ENCODE data around the gene GPR37L1.
"Not testable (repeated sequence)": the region's sequence is repeated elsewhere in the genome, so short reads cannot be mapped to it uniquely, and the experiment has no call there.

The GPR37L1 gene

DNA sequence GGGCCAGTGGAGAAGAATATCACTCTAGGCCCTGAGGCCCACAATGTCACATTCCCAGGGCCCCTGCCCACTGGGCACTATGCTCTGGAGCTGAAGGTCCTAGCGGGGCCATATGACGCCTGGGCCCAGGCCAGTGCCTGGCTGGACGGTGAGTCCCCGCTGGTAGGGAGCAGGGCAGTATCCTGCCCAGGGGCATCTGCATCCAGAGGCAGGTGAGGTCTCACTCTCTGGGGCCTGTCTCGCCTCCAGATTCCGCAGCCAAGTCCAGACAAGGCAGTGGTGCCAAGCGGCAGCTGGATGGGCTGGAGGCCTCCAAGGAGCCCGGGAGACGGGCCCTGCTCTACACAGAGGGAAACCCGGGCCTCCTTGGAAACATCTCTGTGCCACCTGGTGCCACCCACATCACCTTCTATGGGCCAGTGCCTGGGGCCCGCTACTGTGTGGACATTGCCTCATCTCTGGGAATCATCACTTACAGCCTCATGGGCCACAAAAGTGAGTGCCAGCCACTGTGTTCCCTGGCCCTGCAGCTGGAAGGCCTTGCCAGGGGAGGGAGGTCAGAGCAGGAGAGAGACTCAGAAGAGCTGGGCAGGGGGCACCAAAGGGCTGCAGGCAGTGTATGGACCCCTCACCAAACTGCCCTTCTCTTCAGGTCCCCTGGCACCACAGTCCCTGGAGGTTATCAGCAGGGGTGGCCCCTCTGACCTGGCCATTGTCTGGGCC is 48.7 kb downstream of the GPR37L1 start:
- no peak for DNase-seq (ENCODE audit: low read depth)

DNA sequence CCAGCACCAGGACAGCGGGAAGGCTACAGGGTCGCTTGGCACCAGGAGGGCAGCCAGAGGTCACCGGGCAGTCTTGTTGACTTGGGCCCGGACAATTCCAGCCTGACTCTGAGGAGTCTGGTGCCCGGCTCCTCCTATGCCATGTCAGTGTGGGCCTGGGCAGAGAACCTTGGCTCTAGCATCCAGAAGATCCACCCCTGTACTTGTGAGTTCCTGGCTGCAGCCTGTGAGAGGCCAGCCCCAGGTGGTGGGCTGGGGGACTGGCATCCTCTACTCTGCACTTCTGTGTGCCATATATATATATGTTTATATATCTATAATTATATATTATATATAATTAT is 49.3 kb downstream of the GPR37L1 start:
- DNase-seq (ENCODE audit: low read depth): no peak

DNA sequence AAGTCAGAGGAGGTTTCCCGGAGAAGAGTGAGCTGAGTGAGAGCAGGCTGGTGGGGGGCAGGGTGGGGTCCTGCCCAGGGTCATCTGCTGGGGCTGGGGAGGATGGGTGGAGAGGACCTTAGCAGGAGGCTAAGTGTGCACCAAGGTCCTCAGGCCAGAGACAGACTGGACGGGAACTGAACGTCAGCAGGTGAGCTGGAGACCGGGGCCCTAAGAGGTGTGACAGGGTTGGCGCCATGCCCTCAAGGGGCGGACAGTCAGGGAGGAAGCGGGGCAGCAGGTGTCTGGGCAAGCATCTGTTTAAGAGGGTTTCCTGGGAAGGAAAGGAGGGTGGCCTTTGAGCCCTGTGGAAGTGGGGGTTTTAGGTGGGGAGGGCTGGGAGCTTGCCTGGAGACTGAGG is 51.3 kb downstream of the GPR37L1 start:
- no peak for DNase-seq (ENCODE audit: low read depth)

DNA sequence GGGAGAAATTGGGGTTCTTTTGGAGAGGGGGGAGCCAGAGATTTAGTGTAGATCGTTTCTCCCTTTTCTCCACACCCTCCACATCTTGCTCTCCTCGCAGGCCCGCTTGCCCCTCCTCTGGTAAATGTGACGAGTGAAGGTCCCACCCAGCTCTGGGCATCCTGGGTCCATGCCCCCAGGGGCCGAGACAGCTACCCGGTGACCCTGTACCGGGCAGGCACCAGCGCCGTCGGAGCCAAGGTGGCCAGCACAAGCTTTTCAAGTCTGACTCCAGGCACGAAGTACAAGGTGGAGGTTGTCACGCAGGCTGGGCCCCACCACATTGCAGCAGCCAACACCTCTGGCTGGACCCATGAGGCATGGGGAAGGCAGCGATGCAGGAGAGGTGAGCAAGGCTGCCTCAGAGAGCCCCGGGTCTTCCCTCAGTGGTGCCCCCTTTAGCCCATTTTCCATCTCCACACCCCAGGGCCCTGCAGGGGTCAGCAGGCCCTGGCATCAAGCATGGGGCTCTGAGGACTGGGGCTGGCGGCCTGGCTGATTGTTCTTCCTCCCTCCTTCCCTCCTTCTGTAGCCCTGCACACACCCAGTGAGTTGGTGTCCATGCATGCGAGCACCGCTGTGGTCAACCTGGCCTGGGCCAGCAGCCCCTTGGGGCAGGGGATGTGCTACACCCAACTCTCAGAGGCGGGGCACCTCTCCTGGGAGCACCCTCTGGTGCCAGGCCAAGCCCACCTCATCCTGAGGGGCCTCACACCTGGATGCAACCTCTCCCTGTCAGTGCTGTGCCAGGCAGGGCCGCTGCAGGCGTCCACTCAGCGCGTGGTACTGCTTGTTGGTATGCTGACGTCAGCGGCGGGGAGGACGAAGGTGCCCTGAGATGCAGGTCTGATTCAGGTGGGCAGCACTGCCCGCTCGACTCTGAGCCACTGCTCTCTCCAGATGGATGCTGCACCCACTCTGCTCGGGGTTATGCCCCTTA is 54.5 kb downstream of the GPR37L1 start:
- DNase-seq (ENCODE audit: low read depth): no peak

DNA sequence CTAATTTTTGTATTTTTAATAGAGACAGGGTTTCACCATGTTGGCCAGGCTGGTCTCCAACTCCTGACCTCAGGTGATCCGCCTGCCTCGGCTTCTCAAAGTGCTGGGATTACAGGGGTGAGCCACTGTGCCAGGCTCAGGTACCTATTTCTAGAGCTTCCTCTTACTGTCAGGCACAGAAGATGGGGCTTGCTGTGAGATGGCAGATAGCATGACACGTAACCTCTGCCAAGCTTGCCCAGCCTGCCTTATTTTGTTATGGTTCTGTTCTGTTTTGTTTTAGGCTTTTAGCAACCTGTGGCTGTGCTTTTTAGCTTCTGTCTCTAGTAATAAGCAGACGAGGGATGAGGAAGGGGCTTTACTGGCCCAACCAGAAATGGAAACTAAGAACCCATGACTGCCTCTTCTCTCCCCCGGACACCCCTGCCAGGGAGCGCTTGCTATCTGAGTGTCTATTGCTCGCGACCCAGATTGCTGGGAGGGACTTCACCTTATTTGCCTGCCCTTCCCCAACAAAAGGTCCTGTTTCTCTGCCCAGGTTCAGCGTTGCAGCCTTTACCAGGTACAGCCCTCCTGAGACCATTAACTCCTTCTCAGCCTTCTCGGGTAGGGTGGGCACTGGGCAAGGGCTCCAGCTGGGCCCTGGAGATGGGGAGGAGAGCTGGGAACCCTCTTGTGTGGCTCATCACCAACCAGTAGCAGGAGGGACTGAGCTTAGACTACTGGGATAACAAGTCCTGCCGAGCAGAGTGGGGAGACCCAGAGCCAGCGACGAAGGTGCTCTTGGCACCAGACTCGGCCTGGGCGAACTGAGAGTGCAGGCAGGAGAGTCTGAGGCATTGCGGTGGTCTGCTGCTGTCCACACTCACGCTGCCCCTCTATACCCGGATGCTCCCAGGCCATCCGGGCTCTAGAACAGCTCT is 57.4 kb downstream of the GPR37L1 start:
- no peak for DNase-seq (ENCODE audit: low read depth)

DNA sequence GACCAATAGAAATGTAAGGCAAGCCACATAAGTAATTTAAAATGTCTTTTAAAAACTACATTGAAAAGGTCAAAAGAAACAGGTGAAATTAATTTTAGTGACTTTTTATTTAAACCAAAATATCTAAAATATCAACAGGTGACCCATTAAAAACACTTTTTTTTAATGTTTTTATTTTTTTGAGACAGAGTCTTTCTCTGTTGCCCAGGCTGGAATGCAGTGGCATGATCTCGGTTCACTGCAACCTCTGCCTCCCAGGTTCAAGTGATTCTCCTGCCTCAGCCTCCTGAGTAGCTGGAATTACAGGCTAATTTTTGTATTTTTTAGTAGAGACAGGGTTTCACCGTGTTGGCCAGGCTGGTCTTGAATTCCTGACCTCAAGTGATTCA is 58.0 kb downstream of the GPR37L1 start:
- DNase-seq (ENCODE audit: low read depth): not testable (repeated sequence)

DNA sequence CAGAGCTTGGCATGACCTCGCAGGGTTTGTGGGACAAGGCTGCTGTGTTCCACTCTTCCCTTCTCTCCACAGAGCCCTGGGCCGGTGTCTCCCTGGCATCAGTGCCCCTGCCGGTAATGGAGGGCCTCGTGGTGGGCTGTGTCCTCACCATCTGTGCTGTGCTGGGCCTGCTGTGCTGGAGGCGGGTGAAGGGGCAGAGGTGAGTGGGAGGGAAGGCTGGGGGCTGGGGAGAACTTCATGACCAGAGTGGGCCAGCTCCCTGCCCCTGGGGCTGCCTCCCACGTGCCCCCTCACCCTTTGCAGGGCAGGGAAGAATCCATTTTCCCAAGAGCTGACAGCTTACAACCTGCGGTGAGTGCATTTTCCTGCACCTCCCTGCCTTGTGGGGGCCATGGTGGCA is 58.9 kb downstream of the GPR37L1 start:
- DNase-seq (ENCODE audit: low read depth): no peak

DNA sequence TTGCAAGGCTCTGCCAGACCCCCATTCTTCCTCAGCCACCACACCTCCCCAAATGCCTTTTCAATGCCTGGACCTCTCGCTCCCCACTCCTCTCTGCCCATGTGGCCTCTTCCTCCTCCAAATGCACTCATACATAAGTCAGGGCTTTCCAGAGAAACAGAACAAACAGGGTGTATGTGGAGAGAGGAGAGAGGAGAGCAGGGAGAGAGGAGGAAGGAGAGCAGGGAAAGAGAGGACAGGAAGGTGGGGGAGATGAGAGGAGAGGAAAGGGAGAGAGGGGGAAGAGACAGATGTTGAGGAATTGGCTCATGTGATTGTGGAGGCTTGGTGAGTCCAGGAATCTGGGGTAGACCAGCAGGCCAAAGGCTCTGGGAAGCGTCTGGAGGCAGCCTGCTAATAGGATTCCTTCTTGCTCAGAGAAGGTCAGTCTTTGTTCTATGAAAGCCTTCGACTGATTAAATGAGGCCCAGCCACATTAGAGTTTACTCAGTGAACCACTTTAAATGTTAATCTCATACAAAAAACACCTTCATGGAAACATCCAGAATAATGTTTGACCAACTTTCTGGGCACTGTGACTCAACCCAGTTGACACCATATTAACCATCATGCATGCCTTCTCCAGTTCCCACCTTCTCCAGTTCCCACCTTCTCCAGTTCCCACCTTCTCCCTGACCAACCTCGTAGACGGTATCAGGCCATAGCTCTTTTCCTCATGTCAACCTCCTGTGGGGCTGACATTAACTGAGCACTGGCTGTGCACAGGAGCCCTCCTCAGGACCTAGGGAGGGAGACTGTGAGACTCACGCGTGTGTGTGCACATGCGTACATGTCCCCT is 59.5 kb downstream of the GPR37L1 start:
- DNase-seq (ENCODE audit: low read depth): no peak
